Gastroesophageal sphincter (tissue), 4 donors: ENCODE measurements around the gene APEH. TPM values are rescaled to one million over a fixed set of nuclear protein-coding genes. Genes with fewer than 3 reads are reported as not detected.

Experiments
- ATAC-seq: fragments of 150-250 bp; one replicate; pipeline ENCODE4 v1.9.1; 2016; ENCODE audit warnings: mild to moderate bottlenecking, moderate library complexity
- H3K27ac ChIP-seq, 4 donors: fragments of 200-600 bp; sonication (generic) in 3 of 4; 1 replicate in 3 of 4; 2 replicates in 1 of 4; pipeline ENCODE4 v1.5.1; 2016 to 2019
- H3K27me3 ChIP-seq: fragments of 200-600 bp; sonication (generic); one replicate; pipeline ENCODE4 v1.5.1; 2019
- H3K36me3 ChIP-seq, 2 donors: fragments of 200-600 bp; sonication (generic); one replicate each; pipeline ENCODE4 v1.5.1; 2019; ENCODE audit warnings: control low read depth in 1 of 2
- H3K4me1 ChIP-seq, 3 donors: fragments of 200-600 bp; sonication (generic); 1 replicate in 2 of 3; 2 replicates in 1 of 3; pipeline ENCODE4 v1.5.1; 2016 to 2019; ENCODE audit warnings: control low read depth in 2 of 3
- H3K4me3 ChIP-seq, 2 donors: fragments of 200-600 bp; sonication (generic); one replicate each; pipeline ENCODE4 v1.5.1; 2019; ENCODE audit warnings: mild to moderate bottlenecking in 1 of 2, moderate library complexity in 1 of 2
- H3K9me3 ChIP-seq, 3 donors: fragments of 200-600 bp; sonication (generic); one replicate each; pipeline ENCODE4 v1.5.1; 2017 to 2019; ENCODE audit warnings: control low read depth in 2 of 3
- CTCF ChIP-seq, 4 experiments: fragments of 200-600 bp in 2 of 4; fragments of 450-650 bp in 2 of 4; sonication (generic) in 1 of 4; IDR thresholded peaks; one replicate each; pipeline ENCODE4 v1.5.1; 2017 to 2019; ENCODE audit warnings: antibody characterized with exemption in 4 of 4, mild to moderate bottlenecking in 2 of 4, moderate library complexity in 2 of 4
- EP300 ChIP-seq: sonication (generic); formaldehyde crosslinking; IDR thresholded peaks from one replicate; pipeline ENCODE4 v1.6.1; 2017; ENCODE audit warnings: antibody characterized with exemption, mild to moderate bottlenecking
- POLR2A ChIP-seq, 2 donors: fragments of 450-650 bp; IDR thresholded peaks; one replicate each; pipeline ENCODE4 v1.6.1; 2017; ENCODE audit warnings: antibody characterized with exemption in 2 of 2, mild to moderate bottlenecking in 2 of 2, moderate library complexity in 1 of 2
- POLR2AphosphoS5 ChIP-seq: sonication (generic); formaldehyde crosslinking; IDR thresholded peaks from one replicate; pipeline ENCODE4 v1.6.1; 2017; ENCODE audit warnings: antibody characterized with exemption
- WGBS, 2 donors: methylation state at CpG; one replicate each; pipeline ENCODE4 v1.1.5; 2018; ENCODE audit warnings: low coverage in 1 of 2; 5-methylcytosine and 5-hydroxymethylcytosine counted together
- total RNA-seq, 4 donors: library from RNA; depleted of rRNA; stranded (reverse); fragments of >200 nt; gene quantifications; one replicate each; pipeline ENCODE4 v1.1.0, GENCODE V29; 2016

APEH gene
- total RNA-seq, 4 donors from 2014 or later: 61.4 to 80.2 (median 71.5) TPM

DNA sequence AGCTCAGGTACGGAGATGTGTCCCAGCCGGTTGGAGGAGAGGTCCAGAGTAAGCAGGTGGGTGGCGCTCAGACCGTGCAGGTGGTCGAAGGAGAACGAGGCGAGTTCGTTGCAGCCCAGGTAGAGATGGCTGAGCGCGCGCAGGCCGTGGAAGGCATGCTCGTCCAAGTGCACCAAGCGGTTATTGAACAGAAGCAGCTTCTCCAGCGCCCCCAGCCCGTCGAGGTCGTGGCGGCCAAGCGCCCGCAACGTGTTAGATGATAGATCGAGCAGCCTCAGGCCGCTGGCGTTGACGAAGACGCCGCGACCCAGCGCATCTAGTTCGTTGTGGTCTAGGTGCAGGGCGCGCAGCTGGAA lies 44.7 kb downstream of the APEH start:
- peak overlapping the region; percentile 32 to 62 for H3K4me3 ChIP-seq
- H3K27ac ChIP-seq: no peak overlapping the region
- no peak for TF ChIP-seq CTCF (IDR thresholded peaks at IDR 0.05)
- no peak for TF ChIP-seq POLR2A (IDR thresholded peaks at IDR 0.05)
- no peak for TF ChIP-seq EP300
- TF ChIP-seq POLR2AphosphoS5: no peak
- 13% methylated on average over 11 of the region's 33 CpGs; no CpG with 5 or more reads in 1 of the 2 donors for WGBS, 2 donors
- no peaks in the 10 kb centered on the region for H3K27me3 ChIP-seq
- H3K36me3 ChIP-seq: peaks cover 0 to 52% of the 10 kb centered on the region in 2 donors
- peaks cover 0 to 51% (median 17%) of the 10 kb centered on the region in 3 donors for H3K4me1 ChIP-seq
- ATAC-seq: no peak
- no peaks in the 10 kb centered on the region for H3K9me3 ChIP-seq

DNA sequence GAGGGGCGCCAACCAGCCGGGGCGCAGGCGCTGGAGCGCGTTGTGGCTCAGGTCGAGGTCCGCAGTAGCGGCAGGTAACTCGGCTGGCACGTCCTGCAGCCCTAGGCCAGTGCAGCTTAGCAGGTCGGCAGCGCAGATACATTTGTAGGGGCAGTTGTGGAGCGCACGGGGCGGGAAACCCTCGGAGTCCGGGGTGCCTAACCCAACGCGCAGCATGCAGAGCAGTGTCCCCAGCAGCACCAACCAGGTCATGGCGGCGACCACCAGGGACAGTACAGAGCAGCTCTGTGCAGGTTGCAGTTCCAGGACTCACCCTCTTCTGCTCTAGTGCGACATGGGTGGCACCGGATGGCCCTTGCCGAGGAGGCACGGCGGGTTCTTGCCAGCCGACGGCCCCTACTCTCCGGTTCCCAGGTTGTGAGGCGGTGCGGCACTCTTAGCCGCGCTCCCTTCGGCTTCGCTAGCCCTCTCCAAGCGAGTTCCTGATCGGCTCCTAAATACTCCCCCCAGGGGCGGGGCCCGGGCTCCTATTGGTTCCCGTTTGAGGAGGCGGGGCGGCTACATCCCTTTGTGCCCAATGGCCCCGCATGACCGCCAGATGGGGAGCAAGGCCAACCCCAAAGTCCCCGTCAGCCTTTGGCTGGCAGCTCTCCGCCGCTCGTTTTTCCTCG lies 45.2 kb downstream of the APEH start, which contains the start of gene AMIGO3:
TSS of gene AMIGO3 (minus strand) at position 471 of the 671 bp plus-strand sequence. CDS start at position 252, 219 bp downstream.
- 0% methylated on average over 2 of the region's 50 CpGs; no CpG with 5 or more reads in 1 of the 2 donors for WGBS, 2 donors
- peak; percentile 81 for ATAC-seq
- no peak for TF ChIP-seq EP300
- TF ChIP-seq POLR2AphosphoS5: peak; percentile 32
- TF ChIP-seq POLR2A (IDR thresholded peaks at IDR 0.05): peak in 1 of 2 donors; percentile 34
- peak in 3 of 4 experiments; percentile 69 to 80 (median 77) for TF ChIP-seq CTCF (IDR thresholded peaks at IDR 0.05)
- H3K27ac ChIP-seq: peak within 1 kb of the TSS in 3 of 4 donors; percentile 68 to 75 (median 73)
- peaks cover 0 to 47% of the 10 kb centered on the region in 2 donors for H3K36me3 ChIP-seq
- H3K4me3 ChIP-seq: peak within 1 kb of the TSS; percentile 32 to 62
- H3K9me3 ChIP-seq: no peaks in the 10 kb centered on the region
- H3K27me3 ChIP-seq: no peaks in the 10 kb centered on the region
- H3K4me1 ChIP-seq: peaks cover 0 to 54% (median 17%) of the 10 kb centered on the region in 3 donors

DNA sequence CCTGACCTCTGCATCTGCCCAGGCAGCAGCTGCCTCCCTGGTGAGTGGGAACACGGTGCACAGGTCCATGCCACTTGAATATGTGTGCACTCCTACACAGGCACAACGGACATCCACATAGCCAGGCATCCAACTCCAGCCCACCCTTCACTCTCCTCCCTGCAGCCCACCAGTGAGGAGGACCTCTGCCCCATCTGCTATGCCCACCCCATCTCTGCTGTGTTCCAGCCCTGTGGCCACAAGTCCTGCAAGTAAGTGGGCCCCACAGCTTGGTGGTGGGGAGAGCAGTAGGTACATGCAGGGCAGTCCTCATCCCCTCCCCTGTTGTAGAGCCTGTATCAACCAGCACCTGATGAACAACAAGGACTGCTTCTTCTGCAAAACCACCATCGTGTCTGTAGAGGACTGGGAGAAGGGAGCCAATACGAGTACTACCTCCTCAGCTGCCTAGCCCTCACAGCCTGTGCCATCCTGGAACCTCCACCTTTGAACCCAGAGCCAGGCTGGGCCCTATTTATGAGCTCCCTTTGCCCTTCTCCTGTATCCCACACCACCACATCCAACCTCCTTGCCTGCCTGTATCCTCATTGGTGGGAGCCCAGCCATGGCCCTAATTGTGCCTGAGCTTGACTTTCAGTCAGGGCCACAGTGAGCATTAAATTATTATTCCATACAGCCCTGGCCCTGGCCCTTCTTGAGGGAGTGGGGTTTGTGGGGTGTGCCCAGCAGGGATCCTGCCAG lies 46.9 kb downstream of the APEH start:
- Histone ChIP-seq H3K27ac (peak overlapping the region in 1 of 4 donors; percentile 75), H3K36me3 (peaks cover 0 to 42% of the 10 kb centered on the region in 2 donors), H3K27me3 (no peaks in the 10 kb centered on the region), H3K4me3 (no peak overlapping the region), H3K9me3 (no peaks in the 10 kb centered on the region), H3K4me1 (peaks cover 0 to 63% (median 23%) of the 10 kb centered on the region in 3 donors)
- 57 to 80% methylated on average over 1 to 2 of the region's 4 CpGs for WGBS, 2 donors
- ATAC-seq: no peak
- TF ChIP-seq POLR2A (IDR thresholded peaks at IDR 0.05) (no peak), POLR2AphosphoS5 (no peak), CTCF (IDR thresholded peaks at IDR 0.05) (no peak), EP300 (no peak)

DNA sequence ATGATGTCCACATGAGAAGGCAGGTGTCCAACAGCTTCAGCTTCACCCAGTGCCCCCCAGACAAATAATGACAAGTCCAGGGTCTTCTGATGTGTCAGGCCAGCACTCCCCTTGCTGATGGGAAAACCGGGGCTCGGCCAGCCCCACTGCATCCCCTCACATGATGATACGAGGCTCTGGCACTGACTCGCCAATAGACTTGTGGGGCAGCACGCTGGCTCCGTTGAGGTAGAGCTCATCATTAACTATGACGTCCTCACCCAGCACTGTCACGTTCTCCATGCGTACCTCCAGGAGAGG lies 47.4 kb downstream of the APEH start:
- H3K27me3 ChIP-seq: no peaks in the 10 kb centered on the region
- TF ChIP-seq CTCF (IDR thresholded peaks at IDR 0.05): no peak
- TF ChIP-seq EP300: no peak
- TF ChIP-seq POLR2A (IDR thresholded peaks at IDR 0.05): no peak
- no peak for ATAC-seq
- peaks cover 0 to 63% (median 23%) of the 10 kb centered on the region in 3 donors for H3K4me1 ChIP-seq
- H3K27ac ChIP-seq: no peak overlapping the region
- H3K36me3 ChIP-seq: peaks cover 0 to 42% of the 10 kb centered on the region in 2 donors
- no CpG with 5 or more reads among the region's 9 CpGs for WGBS, 2 donors
- H3K9me3 ChIP-seq: no peaks in the 10 kb centered on the region
- H3K4me3 ChIP-seq: no peak overlapping the region
